HG03460 (cell line): ENCODE measurements around the gene TFDP2.
"Not testable (repeated sequence)": the region's sequence is repeated elsewhere in the genome, so short reads cannot be mapped to it uniquely, and the experiment has no call there.

ENCODE experiments used
- ATAC-seq: cut with Tn5 transposase; IDR thresholded peaks from one replicate; pipeline ENCODE4 v1.9.1; 2021; ENCODE audit not compliant: unreplicated experiment

TFDP2 gene

GRCh38 chr3:142148792-142149672 lies at the start of gene TFDP2:
TSS of gene TFDP2 (minus strand) at chr3:142149544. CDS start at chr3:142101749, 47,795 bp downstream.
- peak; percentile 99 for ATAC-seq

GRCh38 chr3:142188846-142189245 lies 39.5 kb upstream of the TFDP2 start:
- no peak for ATAC-seq

DNA sequence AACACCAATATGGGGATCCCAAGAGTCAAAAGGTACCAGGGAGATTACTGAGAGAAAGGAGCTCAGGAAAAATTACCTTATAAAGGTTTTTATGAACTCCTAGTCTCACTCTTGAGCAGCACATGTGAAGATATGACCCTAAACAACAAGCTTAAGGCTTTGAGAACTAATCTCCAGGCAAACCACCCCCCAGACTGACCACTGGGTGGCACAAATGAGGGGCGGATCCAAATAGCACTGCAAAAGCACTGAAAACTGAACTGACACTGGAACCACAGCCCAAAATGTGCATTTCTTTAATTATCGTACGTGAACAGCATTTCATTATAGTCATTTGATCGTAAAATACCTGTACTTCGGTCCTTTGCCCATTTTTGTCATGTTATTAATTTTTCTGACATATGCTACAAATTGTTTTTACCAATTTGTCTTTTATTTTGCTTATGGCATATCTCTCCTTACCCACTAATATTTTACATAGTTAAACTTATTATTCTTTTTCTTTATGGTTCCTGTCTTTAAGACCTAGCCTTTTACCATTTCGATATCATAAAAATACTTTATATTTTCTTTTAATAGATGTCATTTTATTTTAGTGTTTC lies 31.5 kb upstream of the TFDP2 start:
- no peak for ATAC-seq

DNA sequence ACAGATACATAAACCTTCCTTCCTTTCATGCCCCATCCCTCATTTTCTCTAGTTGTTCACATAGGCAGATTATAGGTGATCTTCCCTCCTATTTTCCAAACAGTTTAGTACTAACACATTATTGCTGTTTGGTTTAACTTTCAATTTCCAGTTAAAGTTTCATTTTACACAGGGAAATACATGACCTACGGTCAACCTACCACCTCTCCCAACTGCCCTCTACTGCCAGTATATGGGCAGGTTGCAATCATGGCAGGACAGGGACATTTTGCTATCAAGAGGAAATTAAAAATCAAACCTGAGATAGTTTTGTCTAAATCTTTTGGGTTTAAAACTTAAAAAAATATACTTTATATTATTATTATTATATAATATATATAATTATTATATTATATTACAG lies 26.1 kb upstream of the TFDP2 start:
- ATAC-seq: no peak

GRCh38 chr3:142174559-142174958 lies 25.2 kb upstream of the TFDP2 start:
- ATAC-seq: no peak

DNA sequence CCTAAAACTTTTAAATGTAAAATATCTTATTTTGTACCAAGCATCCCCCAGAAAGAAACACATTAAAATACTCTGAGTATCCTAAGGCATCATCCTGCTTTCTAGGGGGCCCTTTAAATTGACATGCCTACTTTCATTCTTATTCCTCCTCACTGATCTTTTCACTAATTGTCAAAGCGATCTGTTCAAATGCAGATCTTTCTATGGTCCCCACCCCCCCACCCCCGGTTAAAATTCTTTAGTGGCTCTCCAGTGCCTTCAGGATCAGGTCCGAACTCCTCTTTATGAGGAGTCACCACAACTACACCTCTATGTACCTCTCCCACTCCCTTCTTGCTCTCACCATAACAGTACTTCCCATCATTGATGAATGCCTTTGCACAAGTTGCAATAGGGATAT lies 19.2 kb upstream of the TFDP2 start:
- ATAC-seq: no peak

GRCh38 chr3:142165194-142165593 lies 15.8 kb upstream of the TFDP2 start:
- no peak for ATAC-seq

DNA sequence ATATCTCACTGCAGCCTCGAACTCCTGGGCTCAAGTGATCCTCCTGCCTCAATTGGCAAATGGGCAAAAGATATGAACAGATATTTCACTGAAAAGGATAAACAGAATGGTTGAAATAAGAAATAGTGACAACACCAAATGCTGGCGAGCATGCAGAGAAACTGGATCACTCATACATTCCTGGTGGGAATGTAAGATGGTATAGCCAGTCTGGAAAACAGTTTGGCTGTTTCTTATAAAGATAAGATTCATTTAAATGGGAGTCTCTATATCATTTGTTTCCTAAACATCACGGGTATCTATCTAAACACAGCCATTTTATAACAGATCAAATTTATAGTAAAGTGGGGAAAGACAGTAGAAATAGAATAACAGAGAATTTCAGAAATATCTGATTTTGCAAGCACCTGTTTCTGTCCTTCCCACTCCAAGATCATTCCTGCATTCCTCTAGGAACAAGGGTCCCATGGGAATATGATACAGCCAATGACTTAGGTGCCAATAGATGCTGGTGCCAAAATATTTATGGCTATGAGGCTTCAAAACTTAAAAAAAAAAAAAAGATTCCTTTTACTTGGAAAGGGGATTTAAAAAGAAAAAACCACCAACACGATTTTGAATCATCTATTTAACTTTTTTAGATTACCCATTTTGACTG lies 9.9 kb upstream of the TFDP2 start:
- no peak for ATAC-seq

DNA sequence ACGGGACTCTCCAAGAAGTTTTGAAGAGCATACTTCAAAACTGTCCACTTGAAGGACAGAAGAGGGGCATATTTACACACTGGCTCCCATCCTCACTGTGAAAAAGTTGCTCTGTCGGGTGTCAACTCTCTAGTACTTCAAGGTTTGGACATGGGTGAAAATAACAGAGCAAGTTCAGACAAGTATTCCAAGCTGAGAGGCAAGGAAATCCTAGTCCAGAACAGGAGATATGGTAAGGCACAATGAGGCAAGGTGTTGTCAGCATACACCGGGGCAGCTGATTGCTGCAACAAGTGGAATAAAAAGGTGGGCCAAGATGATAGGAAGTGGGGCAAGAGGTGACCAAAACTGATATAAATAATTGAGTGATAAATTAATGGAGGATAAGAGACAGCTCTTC lies 4.8 kb upstream of the TFDP2 start:
- ATAC-seq: no peak

GRCh38 chr3:142152384-142152783 lies 3.0 kb upstream of the TFDP2 start:
- no peak for ATAC-seq

GRCh38 chr3:142151828-142152227 lies 2.5 kb upstream of the TFDP2 start:
- ATAC-seq: no peak

DNA sequence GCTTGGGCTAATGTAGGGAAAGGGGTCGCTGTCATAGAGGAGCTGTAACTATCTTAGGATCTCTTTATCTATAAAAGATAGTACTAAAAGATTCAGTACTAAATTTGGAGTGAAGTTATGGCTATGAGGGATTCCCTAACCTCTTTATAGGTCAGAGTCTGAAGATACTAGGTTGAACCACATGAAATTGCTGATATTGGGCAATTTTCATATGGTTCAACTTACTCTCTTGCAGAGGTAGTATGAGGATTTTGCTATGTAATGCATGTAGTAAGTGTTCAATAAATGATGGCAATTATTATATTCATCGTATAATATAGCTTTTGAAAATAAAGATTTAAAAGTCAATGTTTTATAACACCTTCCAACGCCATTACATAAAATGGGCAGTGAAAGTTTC lies 1.9 kb upstream of the TFDP2 start:
- ATAC-seq: no peak

GRCh38 chr3:142150271-142150670 lies 927 bp upstream of the TFDP2 start:
- ATAC-seq: no peak

- ATAC-seq: no peak
These were observed 289 bp upstream of the TFDP2 start for GRCh38 chr3:142149673-142149992.

DNA sequence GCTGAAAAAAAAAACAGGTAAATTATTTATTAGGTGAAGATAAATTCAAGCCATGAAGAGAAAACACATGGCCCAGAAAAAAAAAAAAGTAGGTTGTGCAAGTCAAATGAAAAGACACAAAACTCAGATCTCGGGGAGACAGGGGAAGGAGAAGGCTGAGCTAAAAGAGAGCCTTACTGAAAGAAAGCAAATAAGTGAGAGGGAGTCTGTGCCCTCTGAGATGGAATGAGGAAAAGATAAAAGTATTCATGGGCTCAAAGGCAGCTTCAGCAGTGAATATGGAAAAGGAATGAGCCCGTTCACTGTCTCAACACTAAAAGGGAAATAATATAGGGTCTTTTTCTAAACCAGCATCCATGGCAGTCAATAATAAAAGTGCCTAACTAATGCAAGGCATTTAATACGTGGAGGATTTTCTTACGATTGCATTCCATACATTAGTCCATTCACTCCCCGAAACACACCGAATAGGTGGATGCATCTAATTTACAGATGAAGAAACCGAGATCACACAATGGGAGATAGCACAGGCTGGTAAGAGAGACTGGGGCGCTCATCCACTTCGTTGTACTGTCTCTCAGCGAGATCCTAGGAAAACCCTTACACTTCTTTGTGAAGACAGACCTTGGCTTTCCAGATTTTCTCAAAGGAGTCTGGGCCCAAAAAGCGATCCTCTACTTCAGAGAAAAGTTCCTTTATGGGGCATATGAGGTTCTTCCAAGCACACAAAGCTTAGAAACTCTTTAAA lies 1.1 kb downstream of the TFDP2 start:
- ATAC-seq: no peak

GRCh38 chr3:142144587-142144986 lies 4.8 kb downstream of the TFDP2 start:
- ATAC-seq: not testable (repeated sequence)

DNA sequence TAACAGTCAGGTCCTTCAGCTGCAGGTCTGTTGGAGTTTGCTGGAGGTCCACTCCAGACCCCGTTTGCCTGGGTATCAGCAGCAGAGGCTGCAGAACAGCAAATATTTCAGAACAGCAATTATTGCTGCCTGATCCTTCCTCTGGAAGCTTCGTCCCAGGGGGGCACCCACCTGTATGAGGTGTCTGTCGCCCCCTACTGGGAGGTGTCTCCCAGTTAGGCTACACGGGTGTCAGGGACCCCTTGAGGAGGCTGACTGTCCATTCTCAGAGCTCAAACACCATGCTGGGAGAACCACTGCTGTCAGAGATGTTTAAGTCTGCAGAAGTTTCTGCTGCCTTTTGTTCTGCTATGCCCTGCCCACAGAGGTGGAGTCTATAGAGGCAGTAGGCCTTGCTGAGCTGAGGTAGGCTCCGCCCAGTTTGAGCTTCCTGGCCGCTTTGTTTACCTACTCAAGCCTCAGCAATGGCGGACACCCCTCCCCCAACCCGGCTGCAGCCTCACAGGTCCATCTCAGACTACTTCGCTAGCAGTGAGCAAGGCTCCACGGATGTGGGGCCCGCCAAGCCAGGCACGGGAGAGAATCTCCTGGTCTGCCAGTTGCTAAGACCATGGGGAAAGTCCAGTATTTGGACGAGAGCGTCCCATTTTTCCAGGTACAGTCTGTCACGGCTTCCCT lies 8.6 kb downstream of the TFDP2 start:
- ATAC-seq: not testable (repeated sequence)

GRCh38 chr3:142137089-142137488 lies 12.3 kb downstream of the TFDP2 start:
- ATAC-seq: not testable (repeated sequence)

DNA sequence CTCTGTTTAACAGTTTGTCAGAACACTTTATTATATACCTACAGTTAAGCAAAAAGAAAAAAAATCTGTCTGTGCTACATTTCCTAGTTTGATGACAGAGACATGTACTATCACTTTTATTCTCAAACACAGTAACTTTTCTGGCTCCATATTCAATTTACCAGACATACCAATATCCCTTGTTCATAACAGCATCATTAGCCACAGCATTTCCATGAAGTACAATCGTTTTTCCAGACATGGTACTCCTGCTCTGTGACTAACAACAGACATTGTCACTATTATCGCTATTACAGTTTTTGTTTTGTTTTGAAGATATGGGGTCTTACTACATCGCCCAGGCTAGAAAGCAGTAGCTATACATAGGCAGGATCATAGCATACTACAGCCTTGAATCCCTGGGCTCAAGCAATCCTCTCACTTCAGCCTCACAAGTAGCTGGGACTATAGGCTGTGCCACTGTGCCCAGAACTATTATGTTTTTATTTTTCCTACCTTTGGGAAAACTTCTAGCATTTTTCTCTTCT lies 14.5 kb downstream of the TFDP2 start:
- no peak for ATAC-seq

DNA sequence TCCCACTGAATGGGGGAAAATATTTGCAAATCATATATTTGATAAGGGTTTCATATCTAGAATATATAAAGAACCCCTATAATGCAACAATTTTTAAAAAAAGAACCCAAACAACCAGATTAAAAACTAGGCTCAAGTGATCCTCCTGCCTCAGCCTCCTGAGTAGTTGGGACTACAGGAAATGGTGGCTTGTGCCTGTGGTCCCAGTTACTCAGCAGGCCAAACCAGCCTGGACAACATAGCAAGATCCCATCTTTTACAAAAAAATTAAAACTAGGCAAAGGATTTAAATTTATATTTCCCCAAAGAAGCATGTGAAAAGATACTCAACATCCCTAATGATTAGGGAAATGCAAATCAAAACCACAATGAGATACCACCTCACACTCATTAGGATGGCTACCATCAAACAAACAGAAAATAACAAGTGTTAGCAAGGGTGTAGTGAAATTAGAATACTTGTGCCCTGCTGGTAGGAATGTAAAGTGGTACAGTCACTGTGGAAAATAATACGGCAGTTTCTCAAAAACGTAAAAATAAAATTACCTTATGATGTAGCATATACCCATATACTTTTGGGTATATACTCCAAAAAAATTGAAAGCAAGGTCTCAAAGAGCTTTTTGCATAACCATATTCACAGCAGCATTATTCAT lies 19.7 kb downstream of the TFDP2 start:
- ATAC-seq: no peak
